BE2C (cell line): ENCODE results near the gene TPTE2.
"Not testable (repeated sequence)": the region's sequence is repeated elsewhere in the genome, so short reads cannot be mapped to it uniquely, and the experiment has no call there.

Experiments
- DNase-seq: peaks from one replicate; pipeline ENCODE4 v3.0.0-alpha.2; 2020
- H3K27me3 ChIP-seq: fragments of 250-450 bp; sonication (Bioruptor Pico); 2 replicates; pipeline ENCODE4 v1.5.1; 2020; ENCODE audit warnings: mild to moderate bottlenecking
- H3K36me3 ChIP-seq: fragments of 250-450 bp; sonication (Bioruptor Pico); 2 replicates; pipeline ENCODE4 v1.5.1; 2020; ENCODE audit warnings: mild to moderate bottlenecking
- H3K4me1 ChIP-seq: fragments of 250-450 bp; sonication (Bioruptor Pico); 2 replicates; pipeline ENCODE4 v1.5.1; 2020
- H3K4me3 ChIP-seq: 2 replicates; pipeline ENCODE4 v1.5.1; 2011; ENCODE audit warnings: low read depth, low read length
- H3K9me3 ChIP-seq: fragments of 250-450 bp; sonication (Bioruptor Pico); 2 replicates; pipeline ENCODE4 v1.5.1; 2020
- TF ChIP-seq, protein P1 (sequence below): IDR thresholded peaks from 2 replicates; pipeline ENCODE4 v1.5.1; 2012; ENCODE audit warnings: mild to moderate bottlenecking, low read depth, low read length

The TPTE2 gene

DNA sequence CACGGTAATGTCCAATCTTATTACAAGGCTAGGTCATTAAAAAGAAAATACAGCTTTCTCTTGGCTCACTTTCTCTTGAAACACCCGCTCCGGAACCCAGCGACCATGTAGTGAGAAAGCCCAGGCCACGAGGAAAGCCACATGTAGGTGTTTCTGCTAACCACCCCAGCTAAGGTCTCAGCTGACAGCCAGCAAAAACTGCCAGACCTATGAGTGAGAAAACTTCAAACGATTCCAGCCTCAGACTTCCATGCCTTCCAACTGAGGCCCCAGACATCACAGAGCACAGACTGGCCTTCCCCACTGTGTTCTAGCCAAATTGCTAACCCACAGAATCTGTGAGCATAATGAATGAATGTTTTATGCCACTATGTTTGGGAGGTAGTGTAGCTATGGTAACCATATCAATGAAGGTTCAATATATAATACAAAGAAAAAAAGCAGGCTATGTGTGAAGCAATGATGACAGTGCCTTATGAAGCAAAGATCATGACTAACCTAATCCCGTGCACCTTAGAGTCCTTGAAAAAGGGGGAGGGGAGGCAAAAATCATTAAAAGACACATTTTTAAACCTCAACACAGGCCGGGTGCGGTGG is 11.9 kb upstream of the TPTE2 start:
- no peaks in the 10 kb centered on the region for H3K27me3 ChIP-seq
- no peaks in the 10 kb centered on the region for H3K9me3 ChIP-seq
- DNase-seq: no peak
- no peak overlapping the region for H3K4me3 ChIP-seq
- H3K4me1 ChIP-seq: no peaks in the 10 kb centered on the region
- no peaks in the 10 kb centered on the region for H3K36me3 ChIP-seq
- TF ChIP-seq, protein P1, sequence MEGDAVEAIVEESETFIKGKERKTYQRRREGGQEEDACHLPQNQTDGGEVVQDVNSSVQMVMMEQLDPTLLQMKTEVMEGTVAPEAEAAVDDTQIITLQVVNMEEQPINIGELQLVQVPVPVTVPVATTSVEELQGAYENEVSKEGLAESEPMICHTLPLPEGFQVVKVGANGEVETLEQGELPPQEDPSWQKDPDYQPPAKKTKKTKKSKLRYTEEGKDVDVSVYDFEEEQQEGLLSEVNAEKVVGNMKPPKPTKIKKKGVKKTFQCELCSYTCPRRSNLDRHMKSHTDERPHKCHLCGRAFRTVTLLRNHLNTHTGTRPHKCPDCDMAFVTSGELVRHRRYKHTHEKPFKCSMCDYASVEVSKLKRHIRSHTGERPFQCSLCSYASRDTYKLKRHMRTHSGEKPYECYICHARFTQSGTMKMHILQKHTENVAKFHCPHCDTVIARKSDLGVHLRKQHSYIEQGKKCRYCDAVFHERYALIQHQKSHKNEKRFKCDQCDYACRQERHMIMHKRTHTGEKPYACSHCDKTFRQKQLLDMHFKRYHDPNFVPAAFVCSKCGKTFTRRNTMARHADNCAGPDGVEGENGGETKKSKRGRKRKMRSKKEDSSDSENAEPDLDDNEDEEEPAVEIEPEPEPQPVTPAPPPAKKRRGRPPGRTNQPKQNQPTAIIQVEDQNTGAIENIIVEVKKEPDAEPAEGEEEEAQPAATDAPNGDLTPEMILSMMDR: no peak

DNA sequence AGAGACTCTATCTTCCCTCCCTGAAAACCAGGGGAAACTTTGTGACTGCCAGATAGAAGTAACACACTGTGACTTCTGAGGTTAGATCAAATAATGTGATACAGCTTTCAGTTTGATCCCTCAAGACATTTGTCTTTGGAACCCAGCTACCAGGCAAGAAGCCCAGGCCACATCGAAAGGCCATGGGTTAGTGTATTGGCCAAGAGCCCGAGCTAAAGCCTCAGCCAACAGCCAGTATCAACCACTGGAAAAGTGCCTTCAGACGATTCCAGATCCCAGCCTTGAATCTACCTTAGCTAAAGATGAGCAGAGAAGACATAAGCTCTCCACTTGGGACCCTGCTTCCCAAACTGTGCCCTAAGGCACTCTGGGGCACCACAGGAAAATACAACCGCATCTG is 10.9 kb upstream of the TPTE2 start:
- no peaks in the 10 kb centered on the region for H3K4me1 ChIP-seq
- no peak for DNase-seq
- TF ChIP-seq, protein P1: no peak
- H3K36me3 ChIP-seq: no peaks in the 10 kb centered on the region
- no peaks in the 10 kb centered on the region for H3K27me3 ChIP-seq
- H3K9me3 ChIP-seq: no peaks in the 10 kb centered on the region
- no peak overlapping the region for H3K4me3 ChIP-seq

DNA sequence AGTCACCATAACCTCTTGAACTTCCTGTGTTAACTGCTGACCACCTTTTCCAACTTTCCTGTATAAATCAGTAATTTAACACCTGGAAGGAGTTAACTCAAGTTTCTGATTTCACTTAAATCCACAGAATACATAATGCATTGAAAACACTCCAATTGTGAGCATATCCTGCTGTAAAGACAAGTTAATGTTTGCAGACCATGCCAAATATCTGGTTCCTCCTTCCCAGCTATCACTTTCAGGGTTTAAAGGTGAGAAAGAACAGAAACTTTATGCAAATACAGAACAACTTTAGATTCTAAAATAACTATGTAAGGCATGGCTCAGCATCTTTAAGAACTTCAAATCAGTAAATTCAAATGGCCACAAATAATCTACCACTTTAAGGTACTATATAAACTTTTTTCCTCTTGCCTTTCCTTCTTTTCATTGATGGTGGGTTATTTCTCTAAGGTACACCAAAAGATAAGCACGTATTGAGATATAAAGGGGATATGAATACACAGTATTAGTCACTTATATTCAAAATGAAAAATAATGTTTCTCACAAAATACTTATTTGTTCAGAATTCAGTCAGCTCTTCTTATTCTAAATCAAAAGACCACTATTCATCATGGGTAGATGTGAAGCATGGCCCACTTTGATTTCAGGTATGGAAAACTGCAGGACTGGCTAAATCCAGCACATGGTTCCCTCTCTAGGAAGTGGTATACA is 6.6 kb upstream of the TPTE2 start:
- no peaks in the 10 kb centered on the region for H3K36me3 ChIP-seq
- no peaks in the 10 kb centered on the region for H3K9me3 ChIP-seq
- TF ChIP-seq, protein P1: no peak
- no peaks in the 10 kb centered on the region for H3K4me1 ChIP-seq
- H3K27me3 ChIP-seq: no peaks in the 10 kb centered on the region
- H3K4me3 ChIP-seq: no peak overlapping the region
- no peak for DNase-seq

DNA sequence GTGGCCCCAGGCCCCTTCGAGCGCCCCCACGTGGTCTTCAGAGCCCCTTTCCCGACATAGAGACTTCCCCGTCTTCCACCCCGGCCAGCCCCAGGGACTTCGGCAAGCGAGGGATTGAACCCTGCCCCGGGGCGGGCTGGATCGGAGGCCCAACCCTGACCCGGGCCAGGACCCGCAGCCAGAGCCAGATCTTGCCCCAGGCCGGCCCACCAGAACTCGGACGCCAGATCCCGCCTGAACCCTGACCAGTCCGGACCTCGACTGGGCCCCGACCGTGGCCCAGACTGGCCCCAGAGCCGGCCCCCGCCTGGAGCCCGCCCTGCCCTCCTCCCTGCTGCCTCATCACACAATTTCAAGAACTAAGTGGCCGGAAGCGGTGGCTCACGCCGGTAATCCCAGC is 253 bp upstream of the TPTE2 start:
- peak; percentile 7 for DNase-seq
- Histone ChIP-seq H3K4me3 (no peak overlapping the region), H3K36me3 (no peaks in the 10 kb centered on the region), H3K27me3 (no peaks in the 10 kb centered on the region), H3K4me1 (no peaks in the 10 kb centered on the region), H3K9me3 (no peaks in the 10 kb centered on the region)
- TF ChIP-seq, protein P1: no peak

DNA sequence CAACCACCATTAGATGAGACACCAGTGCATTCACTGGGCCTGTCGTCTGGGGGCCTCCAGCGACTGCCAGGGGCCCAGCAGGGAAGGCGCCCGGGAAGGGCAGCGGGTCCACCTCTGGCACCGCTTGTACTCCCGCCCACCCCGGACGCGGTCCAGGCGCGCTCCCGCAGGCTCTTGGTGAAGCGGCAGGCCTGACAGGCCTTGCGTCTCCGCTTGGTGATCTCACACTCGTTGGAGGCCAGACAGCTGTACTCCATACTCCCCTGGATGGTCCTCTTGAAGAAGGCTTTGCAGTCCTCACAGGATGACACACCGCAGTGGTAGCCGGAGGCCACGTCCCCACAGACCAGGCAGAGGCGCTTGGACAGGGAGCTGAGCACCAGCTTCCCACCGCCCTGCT is 660 bp downstream of the TPTE2 start:
- H3K4me3 ChIP-seq, H3K36me3 ChIP-seq, H3K9me3 ChIP-seq, H3K27me3 ChIP-seq, DNase-seq, H3K4me1 ChIP-seq: not testable (repeated sequence)

DNA sequence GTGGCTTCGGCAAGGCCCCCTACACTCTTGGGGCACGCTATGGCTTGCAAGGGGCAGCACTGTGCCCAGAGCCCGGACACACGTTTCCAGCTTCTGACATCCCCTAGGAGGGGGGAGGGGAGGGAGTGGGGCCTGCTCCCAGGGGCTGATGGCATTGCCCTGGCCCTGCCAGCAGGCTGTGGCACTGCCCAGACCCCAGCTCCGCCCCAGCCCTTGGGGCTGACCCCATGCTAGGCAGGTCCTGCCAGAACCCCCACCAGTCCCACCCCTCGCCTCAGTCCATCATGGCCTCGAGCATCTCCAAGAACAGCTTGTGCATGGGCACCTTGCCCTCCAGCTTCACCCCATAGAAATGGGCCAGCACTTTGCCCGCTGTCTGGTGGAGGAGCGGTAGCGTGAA is 1.6 kb downstream of the TPTE2 start:
- H3K4me1 ChIP-seq, DNase-seq, H3K27me3 ChIP-seq, H3K4me3 ChIP-seq, H3K9me3 ChIP-seq, H3K36me3 ChIP-seq: not testable (repeated sequence)

DNA sequence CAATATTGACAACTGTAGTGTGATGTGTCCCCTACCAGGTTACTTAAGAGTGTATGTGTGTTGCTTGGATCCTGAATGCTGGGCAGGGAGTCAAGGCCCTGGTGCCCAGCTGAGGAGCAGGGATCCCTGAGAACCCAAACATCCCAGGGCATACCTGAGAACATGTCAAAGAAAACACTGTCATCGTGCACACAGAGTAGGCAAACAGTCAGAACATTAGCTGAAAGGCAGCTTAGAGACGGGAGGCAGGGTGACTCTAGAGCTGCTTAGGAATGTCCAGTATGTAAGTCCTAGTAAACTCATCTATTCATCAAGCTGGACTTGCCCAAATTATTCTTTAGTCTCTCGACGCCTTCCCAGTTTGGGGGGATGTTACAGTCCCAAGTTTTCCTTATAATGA is 4.0 kb downstream of the TPTE2 start:
- H3K4me3 ChIP-seq, H3K4me1 ChIP-seq, DNase-seq, H3K36me3 ChIP-seq, H3K27me3 ChIP-seq, H3K9me3 ChIP-seq: not testable (repeated sequence)

DNA sequence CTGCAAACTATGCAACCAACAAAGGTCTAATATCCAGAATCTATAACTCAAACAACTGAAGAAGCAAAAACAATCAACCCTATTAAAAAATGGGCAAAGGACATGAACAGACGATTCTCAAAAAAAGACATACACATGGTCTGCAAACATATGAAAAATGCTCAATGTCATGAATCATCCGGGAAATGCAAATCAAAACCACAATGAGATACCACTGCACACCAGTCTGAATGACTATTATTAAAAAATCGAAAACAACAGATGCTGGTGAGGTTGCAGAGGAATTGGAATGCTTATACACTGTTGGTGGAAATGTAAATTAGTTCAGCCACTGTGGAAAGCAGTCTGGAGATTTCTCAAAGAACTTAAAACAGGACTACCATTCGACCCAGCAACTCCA is 12.1 kb downstream of the TPTE2 start:
- DNase-seq, H3K27me3 ChIP-seq, H3K4me3 ChIP-seq, H3K36me3 ChIP-seq, H3K4me1 ChIP-seq, H3K9me3 ChIP-seq: not testable (repeated sequence)

DNA sequence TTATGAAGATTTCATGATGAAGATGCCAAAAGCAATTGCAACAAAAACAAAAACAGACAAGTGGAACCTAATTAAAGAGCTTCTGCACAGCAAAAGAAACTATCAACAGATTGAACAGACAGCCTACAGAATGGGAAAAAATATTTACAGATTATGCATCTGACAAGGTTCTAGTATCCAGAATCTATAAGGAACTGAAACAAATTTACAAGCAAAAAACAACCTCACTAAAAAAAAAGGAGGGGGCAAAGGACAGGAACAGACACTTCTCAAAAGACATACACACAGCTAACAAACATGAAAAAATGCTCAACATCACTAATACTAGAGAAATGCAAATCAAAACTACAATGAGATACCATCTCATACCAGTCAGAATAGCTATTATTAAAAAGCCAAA is 35.7 kb downstream of the TPTE2 start:
- not testable (repeated sequence) for H3K27me3 ChIP-seq, DNase-seq, H3K36me3 ChIP-seq, H3K4me3 ChIP-seq, H3K9me3 ChIP-seq, H3K4me1 ChIP-seq
